ENCODE results near the gene AR. TPM values are rescaled to one million over a fixed set of nuclear protein-coding genes. Genes with fewer than 3 reads are reported as not detected.

Gene AR
- total and polyA plus RNA-seq, 4 donors: 0.43 to 5.3 (median 2.8) TPM

- ATAC-seq (ENCODE audit: insufficient read depth, low FRiP score): no peak
- WGBS, 2 donors: 56 to 82% methylated on average over 3 of the region's 3 CpGs
These were observed 41.6 kb downstream of the AR start for GRCh38 chrX:67585401-67585800.

GRCh38 chrX:67587946-67588624 is 44.3 kb downstream of the AR start:
- ATAC-seq (ENCODE audit: insufficient read depth, low FRiP score): no peak
- 68 to 87% methylated on average over 3 of the region's 3 CpGs for WGBS, 2 donors
- no peak overlapping the region for H3K27ac ChIP-seq (ENCODE audit: low read depth in 1 of 2, low read length in 1 of 2)

More at GRCh38 chrX:67585401-67585800, 41.6 kb downstream of the AR start:
- no peak overlapping the region for H3K4me3 ChIP-seq
- no peaks in the 10 kb centered on the region for H3K27me3 ChIP-seq (ENCODE audit: control insufficient read depth in 3 of 3, insufficient read depth in 3 of 3, low read length in 2 of 3)
- H3K4me1 ChIP-seq (ENCODE audit: control insufficient read depth in 5 of 5, insufficient read depth in 5 of 5, low read length in 5 of 5): peaks cover 0 to 2% (median 0%) of the 10 kb centered on the region in 5 donors
- peaks cover 0 to 1% (median 0%) of the 10 kb centered on the region in 4 donors for H3K9me3 ChIP-seq (ENCODE audit: control insufficient read depth in 4 of 4, insufficient read depth in 3 of 4, low read length in 3 of 4)
- no peak for DNase-seq
- no peak overlapping the region for H3K9ac ChIP-seq (ENCODE audit: insufficient read depth in 1 of 2, low read length in 2 of 2)
- no peak overlapping the region for H3K27ac ChIP-seq (ENCODE audit: low read depth in 1 of 2, low read length in 1 of 2)
- TF ChIP-seq CTCF (IDR thresholded peaks at IDR 0.05; ENCODE audit: control extremely low read depth, extremely low read depth): no peak
- H3K36me3 ChIP-seq (ENCODE audit: control insufficient read depth in 4 of 4, insufficient read depth in 4 of 4, low read length in 4 of 4): no peaks in the 10 kb centered on the region

GRCh38 chrX:67596839-67597790 is 53.3 kb downstream of the AR start:
- ATAC-seq (ENCODE audit: insufficient read depth, low FRiP score): peak; percentile 30
- no peaks in the 10 kb centered on the region for H3K9me3 ChIP-seq (ENCODE audit: control insufficient read depth in 4 of 4, insufficient read depth in 3 of 4, low read length in 3 of 4)
- WGBS, 2 donors: 32 to 72% methylated on average over 3 of the region's 3 CpGs
- no peak overlapping the region for H3K4me3 ChIP-seq
- no peaks in the 10 kb centered on the region for H3K27me3 ChIP-seq (ENCODE audit: control insufficient read depth in 3 of 3, insufficient read depth in 3 of 3, low read length in 2 of 3)
- H3K36me3 ChIP-seq (ENCODE audit: control insufficient read depth in 4 of 4, insufficient read depth in 4 of 4, low read length in 4 of 4): no peaks in the 10 kb centered on the region
- H3K27ac ChIP-seq (ENCODE audit: low read depth in 1 of 2, low read length in 1 of 2): no peak overlapping the region
- TF ChIP-seq CTCF (IDR thresholded peaks at IDR 0.05; ENCODE audit: control extremely low read depth, extremely low read depth): no peak
- DNase-seq: peak in 1 of 3 donors; percentile 13
- no peak overlapping the region for H3K9ac ChIP-seq (ENCODE audit: insufficient read depth in 1 of 2, low read length in 2 of 2)
- H3K4me1 ChIP-seq (ENCODE audit: control insufficient read depth in 5 of 5, insufficient read depth in 5 of 5, low read length in 5 of 5): no peaks in the 10 kb centered on the region

More at GRCh38 chrX:67587946-67588624, 44.3 kb downstream of the AR start:
- peaks cover 0 to 1% (median 0%) of the 10 kb centered on the region in 4 donors for H3K9me3 ChIP-seq (ENCODE audit: control insufficient read depth in 4 of 4, insufficient read depth in 3 of 4, low read length in 3 of 4)
- H3K9ac ChIP-seq (ENCODE audit: insufficient read depth in 1 of 2, low read length in 2 of 2): no peak overlapping the region
- DNase-seq: no peak
- H3K36me3 ChIP-seq (ENCODE audit: control insufficient read depth in 4 of 4, insufficient read depth in 4 of 4, low read length in 4 of 4): no peaks in the 10 kb centered on the region
- TF ChIP-seq CTCF (IDR thresholded peaks at IDR 0.05; ENCODE audit: control extremely low read depth, extremely low read depth): no peak
- no peaks in the 10 kb centered on the region for H3K27me3 ChIP-seq (ENCODE audit: control insufficient read depth in 3 of 3, insufficient read depth in 3 of 3, low read length in 2 of 3)
- H3K4me1 ChIP-seq (ENCODE audit: control insufficient read depth in 5 of 5, insufficient read depth in 5 of 5, low read length in 5 of 5): peaks cover 0 to 2% (median 0%) of the 10 kb centered on the region in 5 donors
- H3K4me3 ChIP-seq: no peak overlapping the region

All from lung (tissue), 12 donors.